Epithelial cell of esophagus (primary cell): Measurements from ENCODE around the gene RAD51B.

Experiments used
- DNase-seq: peaks from one replicate; pipeline ENCODE4 v3.0.0; 2010; ENCODE audit warnings: low read depth
- H3K4me3 ChIP-seq: 2 replicates; pipeline ENCODE4 v1.5.1; 2011; ENCODE audit warnings: mild to moderate bottlenecking, low read length, control low read depth
- TF ChIP-seq, protein P1 (sequence below): IDR thresholded peaks from 2 replicates; pipeline ENCODE4 v1.5.1; 2011; ENCODE audit warnings: low read depth, mild to moderate bottlenecking, low read length, control low read depth, inconsistent platforms; ENCODE audit not compliant: insufficient read depth; ENCODE audit errors: missing control alignments

Gene RAD51B

GRCh38 chr14:68568907-68569897 is 749.6 kb downstream of the RAD51B start:
- TF ChIP-seq, protein P1, sequence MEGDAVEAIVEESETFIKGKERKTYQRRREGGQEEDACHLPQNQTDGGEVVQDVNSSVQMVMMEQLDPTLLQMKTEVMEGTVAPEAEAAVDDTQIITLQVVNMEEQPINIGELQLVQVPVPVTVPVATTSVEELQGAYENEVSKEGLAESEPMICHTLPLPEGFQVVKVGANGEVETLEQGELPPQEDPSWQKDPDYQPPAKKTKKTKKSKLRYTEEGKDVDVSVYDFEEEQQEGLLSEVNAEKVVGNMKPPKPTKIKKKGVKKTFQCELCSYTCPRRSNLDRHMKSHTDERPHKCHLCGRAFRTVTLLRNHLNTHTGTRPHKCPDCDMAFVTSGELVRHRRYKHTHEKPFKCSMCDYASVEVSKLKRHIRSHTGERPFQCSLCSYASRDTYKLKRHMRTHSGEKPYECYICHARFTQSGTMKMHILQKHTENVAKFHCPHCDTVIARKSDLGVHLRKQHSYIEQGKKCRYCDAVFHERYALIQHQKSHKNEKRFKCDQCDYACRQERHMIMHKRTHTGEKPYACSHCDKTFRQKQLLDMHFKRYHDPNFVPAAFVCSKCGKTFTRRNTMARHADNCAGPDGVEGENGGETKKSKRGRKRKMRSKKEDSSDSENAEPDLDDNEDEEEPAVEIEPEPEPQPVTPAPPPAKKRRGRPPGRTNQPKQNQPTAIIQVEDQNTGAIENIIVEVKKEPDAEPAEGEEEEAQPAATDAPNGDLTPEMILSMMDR: no peak
- no peak for DNase-seq
- no peak overlapping the region for H3K4me3 ChIP-seq

DNA sequence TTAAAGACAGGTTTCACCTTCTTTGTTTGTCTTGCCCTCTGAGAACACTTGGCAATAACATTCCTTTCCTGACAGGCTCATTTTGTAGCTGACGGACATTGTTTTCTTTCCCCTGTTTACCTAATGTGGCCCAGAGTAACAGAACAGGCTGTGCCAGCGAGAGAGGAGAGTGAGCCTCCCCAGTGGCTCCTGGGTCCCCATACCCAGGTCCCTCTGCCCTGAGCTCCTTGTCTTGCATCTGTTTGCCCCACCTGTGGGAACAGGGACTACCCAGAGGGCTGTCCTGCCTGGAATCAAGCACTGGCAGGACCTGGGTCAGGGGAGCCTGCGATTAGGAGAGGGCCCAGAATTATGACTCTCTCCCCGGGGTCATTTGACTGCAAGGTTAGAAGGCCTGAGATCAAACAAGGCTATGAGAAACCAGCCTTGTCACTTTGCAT is 750.4 kb downstream of the RAD51B start:
- H3K4me3 ChIP-seq: no peak overlapping the region
- DNase-seq: no peak
- TF ChIP-seq, protein P1: no peak

GRCh38 chr14:68571114-68571591 is 751.6 kb downstream of the RAD51B start:
- no peak overlapping the region for H3K4me3 ChIP-seq
- TF ChIP-seq, protein P1: no peak
- no peak for DNase-seq

GRCh38 chr14:68571928-68572525 is 752.4 kb downstream of the RAD51B start:
- TF ChIP-seq, protein P1: no peak
- DNase-seq: no peak
- H3K4me3 ChIP-seq: no peak overlapping the region

DNA sequence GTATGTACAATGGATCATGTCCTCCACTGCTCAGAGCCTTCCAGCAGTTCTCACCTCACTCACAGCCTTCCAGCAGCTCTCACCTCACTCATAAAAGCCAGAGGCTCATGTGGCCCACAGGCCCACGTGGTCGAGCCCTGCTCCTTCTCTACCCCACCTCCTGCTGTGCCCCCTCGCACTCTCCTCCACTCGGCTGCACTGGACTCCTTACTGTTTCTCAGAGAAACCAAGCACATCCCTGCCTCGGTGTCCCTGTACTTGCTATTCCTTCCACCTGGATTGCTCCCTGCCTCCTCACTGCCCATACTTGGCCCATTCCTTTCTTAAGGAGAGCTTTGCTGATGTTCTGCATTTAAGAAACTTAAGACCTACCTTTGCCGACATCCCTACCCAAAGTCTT is 753.5 kb downstream of the RAD51B start:
- no peak for DNase-seq
- TF ChIP-seq, protein P1: no peak
- H3K4me3 ChIP-seq: no peak overlapping the region

GRCh38 chr14:68573722-68574121 is 754.1 kb downstream of the RAD51B start:
- DNase-seq: no peak
- no peak overlapping the region for H3K4me3 ChIP-seq
- TF ChIP-seq, protein P1: no peak
